ENCODE data around the gene MEIS2. TPM values are rescaled to one million over a fixed set of nuclear protein-coding genes. Genes with fewer than 3 reads are reported as not detected.

The MEIS2 gene
- polyA plus RNA-seq, 2 of the 4 experiments (the other 2 are of a cell fraction): 7.3 to 11.1 TPM

DNA sequence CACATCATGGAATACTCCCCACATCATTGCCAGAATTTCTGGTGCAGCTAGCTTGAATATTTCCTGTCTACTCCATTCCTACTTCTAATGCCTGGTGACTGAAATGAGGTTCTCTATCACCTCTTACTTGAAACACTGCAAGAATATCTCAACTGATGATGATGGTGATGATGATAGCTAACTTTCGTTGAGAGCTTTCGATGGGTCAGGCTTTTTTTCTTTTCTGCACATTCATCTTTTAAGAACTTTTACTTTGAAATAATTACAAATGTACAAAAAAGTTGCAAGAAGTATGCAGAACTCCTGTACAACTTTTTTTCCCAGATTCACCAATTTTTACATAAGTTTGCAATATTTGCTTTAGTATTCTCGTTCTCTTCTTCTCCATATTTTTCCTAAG lies 233.5 kb downstream of the MEIS2 start:
- H3K27ac ChIP-seq: no peak overlapping the region
- CTCF ChIA-PET: no interaction called here

DNA sequence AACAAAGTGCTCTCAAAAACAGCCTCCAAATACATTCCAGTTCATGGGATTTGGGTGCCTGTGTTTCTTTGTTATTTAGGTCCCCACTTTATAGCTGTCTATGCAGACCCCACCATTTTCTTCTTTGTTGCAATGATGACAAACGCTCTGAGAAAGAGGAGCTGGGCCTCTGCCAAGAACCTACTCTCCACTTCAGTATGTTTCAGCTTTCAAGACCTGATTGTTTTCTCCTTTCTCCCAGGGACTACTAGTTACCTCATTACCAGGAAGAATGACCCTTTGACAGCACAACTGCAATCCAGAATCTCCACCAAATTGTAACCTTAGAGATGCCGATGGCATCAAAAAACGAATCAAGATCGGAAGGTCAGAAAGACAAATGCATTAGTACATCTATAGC lies 236.8 kb downstream of the MEIS2 start:
- ATAC-seq (no peak), FAIRE-seq (no peak)

More for the DNA sequence above, 233.5 kb downstream of the MEIS2 start:
- POLR2A ChIA-PET: no interaction called here
- Histone ChIP-seq H3K9me3 (no peaks in the 10 kb centered on the region), H3K4me2 (no peak overlapping the region), H3K4me1 (no peaks in the 10 kb centered on the region), H3K4me3 (no peak overlapping the region)
- DNase-seq (ENCODE audit: low read depth in 1 of 2, low spot score in 1 of 2) (no peak), ATAC-seq (no peak), FAIRE-seq (no peak)
- TF ChIP-seq, protein P1, sequence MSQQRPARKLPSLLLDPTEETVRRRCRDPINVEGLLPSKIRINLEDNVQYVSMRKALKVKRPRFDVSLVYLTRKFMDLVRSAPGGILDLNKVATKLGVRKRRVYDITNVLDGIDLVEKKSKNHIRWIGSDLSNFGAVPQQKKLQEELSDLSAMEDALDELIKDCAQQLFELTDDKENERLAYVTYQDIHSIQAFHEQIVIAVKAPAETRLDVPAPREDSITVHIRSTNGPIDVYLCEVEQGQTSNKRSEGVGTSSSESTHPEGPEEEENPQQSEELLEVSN (IDR thresholded peaks at IDR 0.05; ENCODE audit: borderline replicate concordance, low read depth): no peak
- no peak for TF ChIP-seq MAZ (IDR thresholded peaks at IDR 0.05; ENCODE audit: borderline replicate concordance, low read depth, low read length)
- TF ChIP-seq REST (IDR thresholded peaks at IDR 0.05): no peak
- TF ChIP-seq, protein P2, sequence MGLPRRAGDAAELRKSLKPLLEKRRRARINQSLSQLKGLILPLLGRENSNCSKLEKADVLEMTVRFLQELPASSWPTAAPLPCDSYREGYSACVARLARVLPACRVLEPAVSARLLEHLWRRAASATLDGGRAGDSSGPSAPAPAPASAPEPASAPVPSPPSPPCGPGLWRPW (IDR thresholded peaks at IDR 0.05): no peak
- no peak for TF ChIP-seq SREBF2 (IDR thresholded peaks at IDR 0.05)
- TF ChIP-seq ESRRA (IDR thresholded peaks at IDR 0.05; ENCODE audit: borderline replicate concordance, low read length): no peak
- WGBS (ENCODE audit: missing lambda C conversion rate): 82% methylated on average over 3 of the region's 3 CpGs

DNA sequence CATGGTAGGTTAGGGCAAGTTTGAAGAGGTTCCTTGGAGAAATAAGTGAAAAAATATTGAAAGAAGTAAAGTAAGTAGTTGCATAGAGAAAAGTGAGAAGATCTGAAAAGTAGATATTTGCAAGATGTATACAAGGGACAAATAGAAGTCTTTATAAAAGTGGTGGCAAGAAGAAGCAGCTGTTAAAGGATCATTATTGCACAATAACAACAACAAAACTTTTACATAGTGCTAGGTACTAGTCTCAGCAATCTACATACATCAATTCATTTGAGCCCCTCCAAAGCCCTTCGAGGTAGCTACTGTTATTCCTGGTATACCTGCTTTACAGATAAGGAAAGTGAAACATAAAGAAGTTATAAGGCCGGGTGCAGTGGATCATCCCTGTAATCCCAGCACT lies 239.6 kb downstream of the MEIS2 start:
- Histone ChIP-seq H3K4me3 (no peak overlapping the region), H3K9me3 (no peaks in the 10 kb centered on the region), H3K27ac (no peak overlapping the region), H3K4me2 (no peak overlapping the region), H3K4me1 (no peaks in the 10 kb centered on the region)
- FAIRE-seq (no peak), DNase-seq (ENCODE audit: low read depth in 1 of 2, low spot score in 1 of 2) (no peak), ATAC-seq (no peak)
- CTCF ChIA-PET: interaction anchor here (1.0 kb wide), 1 partner anchor 17 kb away, joined by 3 read pairs; no protein-coding TSS in a partner anchor
- TF ChIP-seq JUN (IDR thresholded peaks at IDR 0.05) (no peak), EHF (CRISPR knock-in tag; IDR thresholded peaks at IDR 0.05) (no peak), HOXB5 (CRISPR knock-in tag; IDR thresholded peaks at IDR 0.05) (no peak), RNF2 (IDR thresholded peaks at IDR 0.05; ENCODE audit: borderline replicate concordance, low read depth) (no peak), ZSCAN20 (CRISPR knock-in tag; IDR thresholded peaks at IDR 0.05) (no peak), FOXS1 (CRISPR knock-in tag; IDR thresholded peaks at IDR 0.05) (no peak), EP300 (IDR thresholded peaks at IDR 0.05) (no peak), MAX (IDR thresholded peaks at IDR 0.05) (no peak), NR3C1 (IDR thresholded peaks at IDR 0.05) (no peak), TP53 (CRISPR knock-in tag; IDR thresholded peaks at IDR 0.05) (no peak), NFE2L2 (conservative IDR thresholded peaks at IDR 0.05; ENCODE audit: low read length) (no peak), SMC3 (IDR thresholded peaks at IDR 0.05) (no peak), TFCP2L1 (CRISPR knock-in tag; IDR thresholded peaks at IDR 0.05) (no peak), BHLHE40 (IDR thresholded peaks at IDR 0.05; ENCODE audit: low read depth, low read length) (no peak), PHF8 (IDR thresholded peaks at IDR 0.05; ENCODE audit: borderline replicate concordance, low read depth) (no peak), ZFP36 (IDR thresholded peaks at IDR 0.05; ENCODE audit: borderline replicate concordance, partially characterized antibody) (no peak)
- TF ChIP-seq, protein P3, sequence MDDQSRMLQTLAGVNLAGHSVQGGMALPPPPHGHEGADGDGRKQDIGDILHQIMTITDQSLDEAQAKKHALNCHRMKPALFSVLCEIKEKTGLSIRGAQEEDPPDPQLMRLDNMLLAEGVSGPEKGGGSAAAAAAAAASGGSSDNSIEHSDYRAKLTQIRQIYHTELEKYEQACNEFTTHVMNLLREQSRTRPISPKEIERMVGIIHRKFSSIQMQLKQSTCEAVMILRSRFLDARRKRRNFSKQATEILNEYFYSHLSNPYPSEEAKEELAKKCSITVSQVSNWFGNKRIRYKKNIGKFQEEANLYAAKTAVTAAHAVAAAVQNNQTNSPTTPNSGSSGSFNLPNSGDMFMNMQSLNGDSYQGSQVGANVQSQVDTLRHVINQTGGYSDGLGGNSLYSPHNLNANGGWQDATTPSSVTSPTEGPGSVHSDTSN (IDR thresholded peaks at IDR 0.05): no peak
- TF ChIP-seq, protein P4, sequence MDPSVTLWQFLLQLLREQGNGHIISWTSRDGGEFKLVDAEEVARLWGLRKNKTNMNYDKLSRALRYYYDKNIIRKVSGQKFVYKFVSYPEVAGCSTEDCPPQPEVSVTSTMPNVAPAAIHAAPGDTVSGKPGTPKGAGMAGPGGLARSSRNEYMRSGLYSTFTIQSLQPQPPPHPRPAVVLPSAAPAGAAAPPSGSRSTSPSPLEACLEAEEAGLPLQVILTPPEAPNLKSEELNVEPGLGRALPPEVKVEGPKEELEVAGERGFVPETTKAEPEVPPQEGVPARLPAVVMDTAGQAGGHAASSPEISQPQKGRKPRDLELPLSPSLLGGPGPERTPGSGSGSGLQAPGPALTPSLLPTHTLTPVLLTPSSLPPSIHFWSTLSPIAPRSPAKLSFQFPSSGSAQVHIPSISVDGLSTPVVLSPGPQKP (IDR thresholded peaks at IDR 0.05; ENCODE audit: low read depth, low read length): no peak
- WGBS (ENCODE audit: missing lambda C conversion rate): 26% methylated on average over 2 of the region's 2 CpGs
- POLR2A ChIA-PET: no interaction called here

More for the DNA sequence above, 236.8 kb downstream of the MEIS2 start:
- DNase-seq (ENCODE audit: low read depth in 1 of 2, low spot score in 1 of 2): no peak
- H3K4me1 ChIP-seq: no peaks in the 10 kb centered on the region
- TF ChIP-seq NPAS2 (CRISPR knock-in tag; IDR thresholded peaks at IDR 0.05; ENCODE audit: borderline replicate concordance) (no peak), POLR2AphosphoS2 (conservative IDR thresholded peaks at IDR 0.05; ENCODE audit: low read length) (no peak), RFX5 (IDR thresholded peaks at IDR 0.05) (no peak), CEBPB (IDR thresholded peaks at IDR 0.05) (no peak)
- H3K4me2 ChIP-seq: no peak overlapping the region
- no peak overlapping the region for H3K27ac ChIP-seq
- no peaks in the 10 kb centered on the region for H3K9me3 ChIP-seq
- no peak overlapping the region for H3K4me3 ChIP-seq
- ChIA-PET CTCF (no interaction called here), POLR2A (no interaction called here)
- 85% methylated on average over 4 of the region's 4 CpGs for WGBS (ENCODE audit: missing lambda C conversion rate)
